Sciatic nerve (tissue), 2 donors: Measurements from ENCODE around the gene COPS8. TPM values are rescaled to one million over a fixed set of nuclear protein-coding genes. Genes with fewer than 3 reads are reported as not detected.

Experiments used
- ATAC-seq: fragments of 200-7000 bp; cut with Tn5 transposase; one replicate; pipeline ENCODE4 v1.9.1; 2020; ENCODE audit warnings: mild to moderate bottlenecking, moderate library complexity
- DNase-seq: peaks from one replicate; pipeline ENCODE4 v3.0.0-alpha.2; 2020; ENCODE audit warnings: low spot score
- intact Hi-C: fragments of 100-400 bp; cut with DNase I; formaldehyde crosslinking; loops from one replicate; pipeline ENCODE4 v1.14.2; 2022
- total RNA-seq: library from RNA; stranded (reverse); fragmentation: NEBNext Ultra II Directional; extraction: Animal tissue kit (Norgen Biotek cat#: 25700); gene quantifications from one replicate; pipeline ENCODE4 v1.2.1, GENCODE V29; 2021
- donor health status: DM: no; HTN: no; CAD: no.
- donor health status: DM: no; HTN: no; CAD: no.

The COPS8 gene
- total RNA-seq, 1 donor from 2014 or later = 51.4 TPM

GRCh38 chr2:237096201-237096600 lies 10.5 kb downstream of the COPS8 start:
- intact Hi-C loops = no loop called here
- DNase-seq = no peak
- no peak for ATAC-seq

GRCh38 chr2:237096911-237097310 lies 11.2 kb downstream of the COPS8 start:
- DNase-seq (no peak), ATAC-seq (no peak)
- intact Hi-C loops = no loop called here

- DNase-seq (no peak), ATAC-seq (no peak)
- intact Hi-C loops = no loop called here
Measured at GRCh38 chr2:237097326-237097910, 11.7 kb downstream of the COPS8 start.

GRCh38 chr2:237097911-237098702 lies 12.4 kb downstream of the COPS8 start:
- DNase-seq (no peak), ATAC-seq (no peak)
- intact Hi-C loops = no loop called here

- DNase-seq (no peak), ATAC-seq (no peak)
- intact Hi-C loops = no loop called here
Measured at GRCh38 chr2:237099804-237100203, 14.1 kb downstream of the COPS8 start.

- DNase-seq (no peak), ATAC-seq (no peak)
- intact Hi-C loops = no loop called here
Measured at GRCh38 chr2:237101118-237101979, 15.7 kb downstream of the COPS8 start.

GRCh38 chr2:237102428-237102827 lies 16.7 kb downstream of the COPS8 start:
- intact Hi-C loops = no loop called here
- DNase-seq (no peak), ATAC-seq (no peak)

- DNase-seq = no peak
- no peak for ATAC-seq
Measured at GRCh38 chr2:237109421-237109934, 23.8 kb downstream of the COPS8 start.

GRCh38 chr2:237113026-237113795 lies 27.5 kb downstream of the COPS8 start:
- ATAC-seq (no peak), DNase-seq (no peak)
- intact Hi-C loops = no loop called here

More at GRCh38 chr2:237109421-237109934, 23.8 kb downstream of the COPS8 start:
- intact Hi-C loops = no loop called here

- DNase-seq (no peak), ATAC-seq (no peak)
- intact Hi-C loops = no loop called here
Measured at GRCh38 chr2:237115870-237116269, 30.2 kb downstream of the COPS8 start.

- no peak for ATAC-seq
Measured at GRCh38 chr2:237116431-237116830, 30.7 kb downstream of the COPS8 start.

GRCh38 chr2:237118025-237118424 lies 32.3 kb downstream of the COPS8 start:
- intact Hi-C loops = no loop called here
- no peak for ATAC-seq
- no peak for DNase-seq

More at GRCh38 chr2:237116431-237116830, 30.7 kb downstream of the COPS8 start:
- DNase-seq = no peak
- intact Hi-C loops = no loop called here

- intact Hi-C loops = no loop called here
- ATAC-seq (no peak), DNase-seq (no peak)
Measured at GRCh38 chr2:237118561-237119155, 33.0 kb downstream of the COPS8 start.

GRCh38 chr2:237120916-237121315 lies 35.2 kb downstream of the COPS8 start:
- no peak for ATAC-seq
- DNase-seq = no peak
- intact Hi-C loops = no loop called here

GRCh38 chr2:237121321-237121720 lies 35.6 kb downstream of the COPS8 start:
- intact Hi-C loops = no loop called here
- DNase-seq (no peak), ATAC-seq (no peak)

GRCh38 chr2:237122214-237122666 lies 36.6 kb downstream of the COPS8 start:
- DNase-seq (peak; percentile 74), ATAC-seq (peak; percentile 83)
- intact Hi-C loops = no loop called here

- no peak for DNase-seq
- no peak for ATAC-seq
- intact Hi-C loops = no loop called here
Measured at GRCh38 chr2:237124820-237125219, 39.1 kb downstream of the COPS8 start.

- intact Hi-C loops = no loop called here
- DNase-seq (no peak), ATAC-seq (no peak)
Measured at GRCh38 chr2:237125967-237126366, 40.3 kb downstream of the COPS8 start.
